Activated naive CD4-positive, alpha-beta T cell treated with anti-CD3 and anti-CD28 coated beads for 36 hours (primary cell): ENCODE results near the gene PSTPIP1. TPM values are rescaled to one million over a fixed set of nuclear protein-coding genes. Genes with fewer than 3 reads are reported as not detected.
A peak's percentile ranks its signal among the peaks of the same experiment; 100 is the strongest.

Experiments used
- CTCF ChIA-PET: fragments of 350-600 bp; sonication (Branson Sonifier 250); formaldehyde crosslinking; loops from one replicate; lab custom pipeline; 2021; ENCODE audit warnings: antibody characterized with exemption; lab: Charles Lee
- DNase-seq: peaks from one replicate; pipeline ENCODE4 v3.0.0-alpha.2; 2020
- H3K27ac Mint-ChIP-seq: one replicate; pipeline ENCODE4 v1.8.0; 2021; ENCODE audit warnings: mild to moderate bottlenecking, mixed read lengths
- H3K27me3 Mint-ChIP-seq: one replicate; pipeline ENCODE4 v1.8.0; 2021; ENCODE audit warnings: low read depth, mixed read lengths
- H3K36me3 Mint-ChIP-seq: one replicate; pipeline ENCODE4 v1.8.0; 2021; ENCODE audit warnings: low read depth, mixed read lengths
- H3K4me1 Mint-ChIP-seq: one replicate; pipeline ENCODE4 v1.8.0; 2021; ENCODE audit warnings: low read depth, mixed read lengths
- H3K4me3 Mint-ChIP-seq: one replicate; pipeline ENCODE4 v1.8.0; 2021; ENCODE audit warnings: mild to moderate bottlenecking, moderate library complexity, mixed read lengths
- H3K9me3 Mint-ChIP-seq: one replicate; pipeline ENCODE4 v1.8.0; 2021; ENCODE audit warnings: mixed read lengths
- intact Hi-C: fragments of 100-400 bp; cut with micrococcal nuclease; formaldehyde crosslinking; loops from one replicate; pipeline ENCODE4 v1.15.1; 2023
- total RNA-seq, 2 experiments: library from RNA; stranded (reverse); gene quantifications; one replicate each; pipeline ENCODE4 v1.2.3, GENCODE V29; 2021

PSTPIP1 gene
- total RNA-seq, 2 experiments from 2014 or later = 94.2 to 102 TPM

- Mint-ChIP-seq H3K36me3 (peaks cover 19% of the 10 kb centered on the region), H3K27me3 (no peaks in the 10 kb centered on the region), H3K9me3 (no peaks in the 10 kb centered on the region), H3K4me1 (peaks cover 95% of the 10 kb centered on the region), H3K27ac (peak overlapping the region; percentile 89), H3K4me3 (no peak overlapping the region)
- CTCF ChIA-PET = interaction anchor here (1.1 to 2.1 kb wide), 2 partner anchors 18 to 42 kb away, joined by 3 to 7 read pairs; no protein-coding TSS in a partner anchor
- DNase-seq = no peak
- intact Hi-C loops = no loop called here
Observed at GRCh38 chr15:77015646-77016320, 20.9 kb downstream of the PSTPIP1 start.

DNA sequence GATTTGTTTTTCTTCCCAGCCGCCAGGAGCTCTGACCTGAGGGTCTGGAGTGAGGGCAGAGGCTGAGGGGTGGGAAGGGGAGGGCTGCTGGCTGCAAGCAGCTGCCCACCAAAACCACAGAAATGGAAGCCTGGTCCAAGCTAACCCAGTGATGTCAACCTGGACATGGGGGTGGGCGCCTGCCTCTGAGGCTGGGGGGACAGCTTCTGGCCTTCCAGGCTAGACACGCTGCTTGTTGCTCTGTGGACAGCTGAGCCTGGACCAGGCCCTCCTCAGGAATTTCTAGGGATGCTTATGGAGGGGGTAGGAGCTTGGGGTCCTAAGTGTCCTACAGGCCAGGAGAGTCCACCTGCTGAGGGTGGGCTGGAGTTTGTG is 21.4 kb downstream of the PSTPIP1 start:
- Mint-ChIP-seq H3K27me3 (no peaks in the 10 kb centered on the region), H3K27ac (no peak overlapping the region), H3K9me3 (no peaks in the 10 kb centered on the region), H3K4me1 (peaks cover 95% of the 10 kb centered on the region), H3K36me3 (peaks cover 17% of the 10 kb centered on the region), H3K4me3 (no peak overlapping the region)
- CTCF ChIA-PET = interaction anchor here (2.1 kb wide), 1 partner anchor 43 kb away, joined by 7 read pairs; no protein-coding TSS in a partner anchor
- DNase-seq = no peak
- intact Hi-C loops = no loop called here

DNA sequence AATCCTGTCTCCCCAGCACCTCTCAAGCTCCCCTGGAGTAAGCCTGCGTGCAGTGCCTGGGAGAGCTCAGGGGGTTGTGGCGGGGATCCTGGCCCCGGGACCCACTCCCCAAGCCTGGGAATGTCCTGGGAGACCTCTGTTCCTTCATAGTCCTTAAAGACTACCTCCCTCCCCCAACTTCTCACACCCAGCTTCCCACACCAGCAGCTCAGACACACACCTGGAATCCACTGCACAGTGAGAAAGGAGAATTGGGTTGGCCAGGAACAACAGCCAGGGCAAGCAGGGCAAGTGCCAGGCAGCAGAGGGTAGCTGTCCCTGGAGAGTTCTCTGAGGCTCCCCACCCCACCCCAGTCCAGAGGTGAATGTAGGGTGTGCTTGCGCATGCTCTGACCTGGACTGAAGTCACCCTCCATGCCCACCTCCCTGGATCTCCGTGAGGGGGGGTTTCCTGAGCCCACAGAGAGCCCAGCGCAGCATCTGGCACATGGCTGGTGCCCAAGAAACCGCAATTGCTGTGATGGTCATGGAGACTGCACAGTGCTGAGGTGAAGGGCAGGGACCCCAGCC is 22.2 kb downstream of the PSTPIP1 start:
- Mint-ChIP-seq H3K27me3 (no peaks in the 10 kb centered on the region), H3K27ac (peak overlapping the region; percentile 22), H3K4me1 (peaks cover 95% of the 10 kb centered on the region), H3K9me3 (no peaks in the 10 kb centered on the region), H3K36me3 (peaks cover 18% of the 10 kb centered on the region), H3K4me3 (no peak overlapping the region)
- no peak for DNase-seq
- intact Hi-C loops = no loop called here
- CTCF ChIA-PET = interaction anchor here (0.6 to 2.1 kb wide), 3 partner anchors 44 to 1576 kb away, joined by 3 to 7 read pairs (median 5); no protein-coding TSS in a partner anchor

GRCh38 chr15:77017761-77018720 is 23.1 kb downstream of the PSTPIP1 start:
- H3K9me3 Mint-ChIP-seq = no peaks in the 10 kb centered on the region
- H3K27ac Mint-ChIP-seq = peak overlapping the region; percentile 100
- CTCF ChIA-PET = interaction anchor here (0.6 to 2.4 kb wide), 5 partner anchors 23 to 1577 kb away, joined by 3 to 13 read pairs (median 5); partner anchors contain the start of gene PSTPIP1
- no peak for DNase-seq
- H3K4me1 Mint-ChIP-seq = peaks cover 96% of the 10 kb centered on the region
- no peak overlapping the region for H3K4me3 Mint-ChIP-seq
- intact Hi-C loops = no loop called here
- peaks cover 23% of the 10 kb centered on the region for H3K36me3 Mint-ChIP-seq
- no peaks in the 10 kb centered on the region for H3K27me3 Mint-ChIP-seq

DNA sequence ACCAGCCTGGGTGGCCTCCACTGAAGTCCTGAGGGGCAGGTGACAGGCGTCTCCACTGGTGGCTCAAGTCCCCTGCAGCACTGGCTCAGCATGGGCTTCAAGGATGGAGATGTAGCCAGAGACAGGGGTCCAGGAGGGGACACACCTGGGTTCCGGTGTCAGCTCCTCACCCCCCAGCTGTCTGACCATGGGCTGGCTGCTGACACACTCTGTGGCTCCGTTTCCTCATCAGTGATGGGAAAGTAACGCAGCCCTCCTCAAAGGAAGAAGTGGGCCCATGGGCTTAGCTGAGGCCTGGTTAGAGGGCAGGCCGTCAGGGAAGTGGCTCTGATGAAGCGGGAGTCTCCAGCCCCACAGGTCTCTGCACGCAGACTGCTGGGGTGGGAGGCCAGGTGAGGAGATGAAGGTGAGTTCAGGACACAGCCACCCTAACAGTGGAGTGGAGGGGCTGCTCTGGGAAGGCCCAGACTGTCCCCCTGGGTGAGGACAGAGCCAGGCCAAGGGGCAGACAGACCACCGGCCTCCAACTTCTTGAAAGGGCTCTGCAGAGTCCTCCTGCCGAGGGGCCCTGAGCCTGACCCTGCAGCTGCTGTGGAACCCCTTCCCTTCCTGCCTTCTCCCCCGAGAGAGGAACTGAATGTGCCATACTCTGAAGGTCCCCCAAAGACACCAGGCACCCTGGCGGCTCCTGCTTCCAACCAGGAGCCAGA is 24.0 kb downstream of the PSTPIP1 start:
- Mint-ChIP-seq H3K27ac (peak overlapping the region; percentile 100), H3K27me3 (no peaks in the 10 kb centered on the region), H3K9me3 (no peaks in the 10 kb centered on the region), H3K4me3 (no peak overlapping the region), H3K4me1 (peaks cover 96% of the 10 kb centered on the region), H3K36me3 (peaks cover 32% of the 10 kb centered on the region)
- intact Hi-C loops = no loop called here
- CTCF ChIA-PET = interaction anchor here (0.6 to 2.4 kb wide), 5 partner anchors 16 to 46 kb away, joined by 3 to 13 read pairs (median 4); partner anchors contain the start of gene PSTPIP1
- DNase-seq = no peak

DNA sequence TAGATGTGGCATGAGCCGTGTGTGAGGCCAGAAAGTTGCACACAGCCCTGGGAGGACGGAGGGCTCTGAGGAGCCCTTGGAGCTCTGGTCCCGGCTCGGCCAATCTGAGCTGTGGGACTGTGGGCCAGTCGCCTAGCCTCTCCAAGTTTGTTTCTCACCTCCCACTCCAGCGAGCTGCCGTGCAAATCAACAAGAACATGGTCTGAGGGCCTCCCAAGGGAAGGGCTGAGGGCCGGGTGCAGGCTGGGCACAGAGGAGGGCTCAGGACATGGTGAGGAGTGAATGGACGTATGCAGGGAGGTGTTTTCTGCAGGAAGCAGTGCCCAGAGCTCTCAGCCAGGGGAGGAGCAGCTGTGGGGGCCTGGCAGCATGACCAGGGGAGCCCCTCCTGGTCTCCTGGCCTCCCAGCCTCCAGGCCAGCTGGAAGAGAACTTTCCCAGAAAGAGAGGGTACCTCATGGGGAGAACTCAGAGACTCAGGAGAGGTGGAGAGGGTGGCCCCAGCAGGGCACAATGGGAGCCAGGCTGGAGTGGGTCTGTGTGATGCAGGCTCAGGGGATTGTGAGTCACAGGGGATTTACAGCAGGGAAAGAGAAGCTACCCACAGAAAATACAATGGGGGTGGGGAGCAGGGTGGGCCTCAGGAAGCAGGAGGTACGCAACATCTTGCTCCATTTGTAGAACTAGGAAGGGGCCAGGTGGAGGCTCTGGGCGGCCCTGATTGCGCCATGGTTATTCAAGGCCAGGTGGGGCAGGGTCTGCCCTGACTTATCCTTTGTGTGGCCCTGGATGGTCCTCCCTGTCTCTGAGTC is 24.8 kb downstream of the PSTPIP1 start:
- peaks cover 90% of the 10 kb centered on the region for H3K4me1 Mint-ChIP-seq
- peak; percentile 80 for DNase-seq
- CTCF ChIA-PET = interaction anchor here (0.6 to 2.4 kb wide), 5 partner anchors 16 to 46 kb away, joined by 3 to 13 read pairs (median 4); partner anchors contain the start of gene PSTPIP1
- no peaks in the 10 kb centered on the region for H3K9me3 Mint-ChIP-seq
- no peaks in the 10 kb centered on the region for H3K27me3 Mint-ChIP-seq
- H3K27ac Mint-ChIP-seq = peak overlapping the region; percentile 100
- peaks cover 35% of the 10 kb centered on the region for H3K36me3 Mint-ChIP-seq
- peak overlapping the region; percentile 12 for H3K4me3 Mint-ChIP-seq
- intact Hi-C loops = loop anchor here (1.0 to 5.0 kb wide), 3 partner anchors 43 to 523 kb away; no protein-coding TSS in a partner anchor

- no peak for DNase-seq
- no peaks in the 10 kb centered on the region for H3K27me3 Mint-ChIP-seq
- H3K4me3 Mint-ChIP-seq = no peak overlapping the region
Observed at GRCh38 chr15:77020348-77021087, 25.6 kb downstream of the PSTPIP1 start.

GRCh38 chr15:77021088-77021481 is 26.2 kb downstream of the PSTPIP1 start:
- Mint-ChIP-seq H3K27ac (peak overlapping the region; percentile 100), H3K36me3 (peaks cover 38% of the 10 kb centered on the region), H3K9me3 (no peaks in the 10 kb centered on the region), H3K27me3 (no peaks in the 10 kb centered on the region), H3K4me3 (no peak overlapping the region), H3K4me1 (peaks cover 77% of the 10 kb centered on the region)
- intact Hi-C loops = loop anchor here (5.0 kb wide), 2 partner anchors 119 to 521 kb away; no protein-coding TSS in a partner anchor
- no peak for DNase-seq
- CTCF ChIA-PET = interaction anchor here (1.0 to 6.4 kb wide), 4 partner anchors 8 to 47 kb away, joined by 4 to 85 read pairs (median 28); no protein-coding TSS in a partner anchor

More at GRCh38 chr15:77020348-77021087, 25.6 kb downstream of the PSTPIP1 start:
- H3K4me1 Mint-ChIP-seq = peaks cover 82% of the 10 kb centered on the region
- H3K27ac Mint-ChIP-seq = peak overlapping the region; percentile 100
- intact Hi-C loops = loop anchor here (1.0 to 5.0 kb wide), 3 partner anchors 44 to 522 kb away; no protein-coding TSS in a partner anchor
- H3K36me3 Mint-ChIP-seq = peaks cover 38% of the 10 kb centered on the region
- H3K9me3 Mint-ChIP-seq = no peaks in the 10 kb centered on the region
- CTCF ChIA-PET = interaction anchor here (1.7 to 6.4 kb wide), 3 partner anchors 15 to 47 kb away, joined by 4 to 85 read pairs (median 13); no protein-coding TSS in a partner anchor

DNA sequence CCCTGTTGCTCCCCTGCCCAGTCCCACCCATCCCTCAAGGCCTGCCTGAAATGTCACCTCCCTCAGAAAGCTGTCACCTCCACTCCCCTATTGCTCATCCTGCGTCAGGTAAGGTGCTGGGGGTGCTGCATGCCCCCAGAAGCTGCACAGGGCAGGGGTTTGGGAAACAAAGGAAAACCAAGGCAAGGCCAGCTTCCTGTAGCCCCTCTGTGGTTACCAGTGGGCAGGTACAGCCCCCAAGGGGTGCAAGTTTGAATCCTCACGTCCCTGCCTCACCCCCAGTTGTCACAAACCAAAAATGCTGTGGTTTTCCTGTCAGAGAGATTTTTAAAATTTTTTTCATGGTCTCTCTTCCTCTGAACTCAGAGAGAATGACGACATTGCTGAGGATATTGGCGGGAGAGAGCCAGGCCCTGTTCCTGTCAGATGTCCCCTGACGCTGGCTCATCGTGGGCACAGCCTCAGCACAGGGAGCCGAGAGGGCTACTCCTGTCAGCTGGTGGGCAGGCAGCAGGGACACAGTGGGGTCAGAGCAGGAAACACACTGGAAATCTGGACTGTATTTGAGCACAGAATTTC is 27.0 kb downstream of the PSTPIP1 start:
- intact Hi-C loops = loop anchor here (1.0 to 5.0 kb wide), 7 partner anchors 9 to 520 kb away; partner anchors contain the start of genes PSTPIP1, RCN2 and TSPAN3
- peak; percentile 83 for DNase-seq
- H3K27ac Mint-ChIP-seq = peak overlapping the region; percentile 100
- H3K27me3 Mint-ChIP-seq = no peaks in the 10 kb centered on the region
- H3K9me3 Mint-ChIP-seq = no peaks in the 10 kb centered on the region
- CTCF ChIA-PET = interaction anchor here (0.9 to 6.4 kb wide), 11 partner anchors 9 to 475 kb away, joined by 3 to 85 read pairs (median 6); partner anchors contain the start of gene PSTPIP1
- peaks cover 38% of the 10 kb centered on the region for H3K36me3 Mint-ChIP-seq
- peak overlapping the region; percentile 61 for H3K4me3 Mint-ChIP-seq
- H3K4me1 Mint-ChIP-seq = peaks cover 72% of the 10 kb centered on the region
